ENCODE measurements around the gene OSBPL9.

GRCh38 chr1:51749151-51749550 lies 132.3 kb downstream of the OSBPL9 start:
- TF ChIP-seq CTCF (IDR thresholded peaks at IDR 0.05) (no peak), ZFX (IDR thresholded peaks at IDR 0.05; ENCODE audit: borderline replicate concordance) (no peak)

Data from 22Rv1 (cell line).